K562 (cell line): ENCODE measurements around the gene BZW1. TPM values are rescaled to one million over a fixed set of nuclear protein-coding genes. Genes with fewer than 3 reads are reported as not detected.

Experiments used
- ATAC-seq: fragments of 200-7000 bp; cut with Tn5 transposase; 3 replicates; pipeline ENCODE4 v1.9.1; 2020; ENCODE audit warnings: moderate library complexity
- BruUV-seq: library from RNA; stranded (reverse); fragments of 400-500 nt; replicated peaks from 2 replicates; lab custom pipeline; 2021; lab: Mats Ljungman, UMichigan
- CTCF ChIA-PET: fragments of 300-600 bp; formaldehyde crosslinking; extraction: SDS; loops from one replicate; lab custom pipeline; 2021; ENCODE audit warnings: low intra/inter-chr PET ratio; lab: Yijun Ruan, JAX
- POLR2A ChIA-PET: fragments of 300-600, 350-650 bp; sonication (Branson Sonifier 250); formaldehyde crosslinking; extraction: SDS; loops from one replicate; lab custom pipeline; 2021; ENCODE audit warnings: antibody characterized with exemption, inconsistent platforms; lab: Yijun Ruan, JAX
- DNase-seq, 4 experiments: peaks; one replicate each; pipeline versions ENCODE4 v3.0.0 to v3.0.0-alpha.2; 2011 to 2018; ENCODE audit warnings: low spot score in 3 of 4, mixed read lengths in 3 of 4; ENCODE audit errors: extremely low read depth in 1 of 4
- FAIRE-seq: peaks from 2 replicates; lab custom pipeline; 2011; peaks lifted over from hg19 to GRCh38; lab: Jason Lieb, UNC
- H2AFZ ChIP-seq: 2 replicates; pipeline ENCODE4 v1.6.0; 2011; ENCODE audit warnings: low read depth, low read length, control low read depth, inconsistent platforms
- H3K27ac ChIP-seq: fragments of 200-600 bp; 3 replicates; pipeline ENCODE4 v1.8.0; 2011; ENCODE audit warnings: low read depth, mild to moderate bottlenecking, control low read depth, inconsistent platforms, low read length, moderate library complexity, mixed read lengths; ENCODE audit errors: extremely low read depth
- H3K27me3 ChIP-seq, 2 experiments: fragments of 300-600 bp in 1 of 2; 2 replicates in 1 of 2; 3 replicates in 1 of 2; pipeline versions ENCODE4 v1.6.0 to v1.8.0; 2011; ENCODE audit warnings: inconsistent platforms in 2 of 2, low read length in 2 of 2, mild to moderate bottlenecking in 1 of 2, mixed read lengths in 1 of 2, moderate library complexity in 1 of 2; ENCODE audit not compliant: control insufficient read depth in 2 of 2, insufficient read depth in 2 of 2
- H3K36me3 ChIP-seq: fragments of 300-600 bp; 3 replicates; pipeline ENCODE4 v1.8.0; 2011; ENCODE audit warnings: mild to moderate bottlenecking, low read length, inconsistent platforms; ENCODE audit not compliant: control insufficient read depth, insufficient read depth
- H3K4me1 ChIP-seq, 2 experiments: fragments of 200-600 bp in 1 of 2; replicated peaks in 1 of 2; 2 replicates in 1 of 2; 3 replicates in 1 of 2; pipeline versions ENCODE4 v1.5.1 to v1.8.0; 2011; ENCODE audit warnings: inconsistent platforms in 2 of 2, low read length in 2 of 2, mild to moderate bottlenecking in 1 of 2, mixed read lengths in 1 of 2, moderate library complexity in 1 of 2; ENCODE audit not compliant: control insufficient read depth in 2 of 2, insufficient read depth in 2 of 2
- H3K4me2 ChIP-seq: 2 replicates; pipeline ENCODE4 v1.6.1; 2011; ENCODE audit warnings: low read length, control low read depth, inconsistent platforms, mixed read lengths; ENCODE audit not compliant: insufficient read depth
- H3K4me3 ChIP-seq: fragments of 200-600 bp; sonication (generic), shearing (Covaris generic); 2 replicates; pipeline ENCODE4 v1.5.1; 2016; ENCODE audit warnings: control low read depth, inconsistent platforms
- H3K79me2 ChIP-seq: fragments of 200-600 bp; 3 replicates; pipeline ENCODE4 v1.8.0; 2011; ENCODE audit warnings: low read length, inconsistent platforms; ENCODE audit not compliant: control insufficient read depth, insufficient read depth
- H3K9ac ChIP-seq, 2 experiments: 2 replicates each; pipeline versions ENCODE4 v1.6.0 to v1.6.1; 2011; ENCODE audit warnings: low read depth in 2 of 2, low read length in 2 of 2, control low read depth in 1 of 2, inconsistent platforms in 1 of 2, mild to moderate bottlenecking in 1 of 2, mixed read lengths in 1 of 2; ENCODE audit not compliant: insufficient read depth in 1 of 2
- H3K9me1 ChIP-seq: one replicate; pipeline ENCODE4 v1.6.0; 2011; ENCODE audit warnings: inconsistent platforms, mild to moderate bottlenecking, low read length, moderate library complexity; ENCODE audit not compliant: control insufficient read depth, insufficient read depth
- H3K9me3 ChIP-seq: replicated peaks from 2 replicates; pipeline ENCODE4 v1.5.1; 2011; ENCODE audit warnings: low read depth, low read length, inconsistent platforms; ENCODE audit not compliant: control insufficient read depth, insufficient read depth
- H4K20me1 ChIP-seq: replicated peaks from 2 replicates; pipeline ENCODE4 v1.6.1; 2011; ENCODE audit warnings: low read length, inconsistent platforms, mixed read lengths; ENCODE audit not compliant: control insufficient read depth, insufficient read depth
- CEBPB ChIP-seq: fragments of 450-650 bp; IDR thresholded peaks from 2 replicates; pipeline ENCODE4 v1.6.1; 2016; ENCODE audit warnings: missing genetic modification characterization, missing compliant biosample characterization
- FOXJ3 ChIP-seq: sonication (generic); formaldehyde crosslinking; IDR thresholded peaks from 2 replicates; pipeline ENCODE4 v1.4.0; 2020; ENCODE audit warnings: mild to moderate bottlenecking, missing genetic modification reagents
- FOXM1 ChIP-seq, 2 experiments: fragments of 450-650 bp in 1 of 2; sonication (generic) in 1 of 2; formaldehyde crosslinking in 1 of 2; IDR thresholded peaks; 2 replicates each; pipeline versions ENCODE4 v1.6.1 to v1.9.0; 2017 to 2022; ENCODE audit warnings: low read depth in 2 of 2, mild to moderate bottlenecking in 2 of 2, missing genetic modification reagents in 1 of 2, moderate library complexity in 1 of 2
- HDAC1 ChIP-seq, 2 experiments: fragments of 450-650 bp; IDR thresholded peaks; 2 replicates each; pipeline ENCODE4 v1.6.1; 2016 to 2017; ENCODE audit warnings: inconsistent platforms in 1 of 2, mild to moderate bottlenecking in 1 of 2, moderate library complexity in 1 of 2
- JUND ChIP-seq, 2 experiments: IDR thresholded peaks; 2 replicates in 1 of 2; 3 replicates in 1 of 2; pipeline ENCODE4 v1.6.1; 2011; ENCODE audit warnings: borderline replicate concordance in 2 of 2, low read depth in 2 of 2, low read length in 2 of 2, improper control_type of control experiment in 1 of 2, missing biosample characterization in 1 of 2, missing genetic modification characterization in 1 of 2, missing genetic modification reagents in 1 of 2
- MBD1 ChIP-seq: fragments of 250-450 bp; sonication (Bioruptor Pico); IDR thresholded peaks from 2 replicates; pipeline ENCODE4 v1.8.0; 2022; ENCODE audit warnings: inconsistent platforms
- MTF1 ChIP-seq: fragments of 250-450 bp; sonication (Bioruptor Pico); IDR thresholded peaks from 2 replicates; pipeline ENCODE4 v1.9.0; 2021; ENCODE audit warnings: moderate library complexity, mild to moderate bottlenecking, inconsistent platforms, borderline replicate concordance
- MYNN ChIP-seq, 2 experiments: sonication (generic); formaldehyde crosslinking in 1 of 2; IDR thresholded peaks; 2 replicates each; pipeline versions ENCODE4 v1.5.0 to v1.6.1; 2016 to 2020; ENCODE audit warnings: antibody characterized with exemption in 1 of 2, missing genetic modification reagents in 1 of 2
- NFXL1 ChIP-seq: fragments of 450-650 bp; formaldehyde crosslinking; IDR thresholded peaks from 2 replicates; pipeline ENCODE4 v1.4.0; 2021; ENCODE audit warnings: mild to moderate bottlenecking
- PCBP1 ChIP-seq: fragments of 200-400 bp; formaldehyde crosslinking; IDR thresholded peaks from 2 replicates; pipeline ENCODE4 v1.6.1; 2018; ENCODE audit warnings: mild to moderate bottlenecking, low read depth, low read length; ENCODE audit not compliant: poor library complexity, severe bottlenecking
- PTTG1 ChIP-seq: fragments of 450-650 bp; IDR thresholded peaks from 2 replicates; pipeline ENCODE4 v1.6.1; 2016; ENCODE audit warnings: low read depth, mild to moderate bottlenecking, missing genetic modification characterization, missing compliant biosample characterization
- TAL1 ChIP-seq: fragments of 450-650 bp; IDR thresholded peaks from 2 replicates; pipeline ENCODE4 v1.6.1; 2016; ENCODE audit warnings: mild to moderate bottlenecking
- TCF7 ChIP-seq: sonication (generic); IDR thresholded peaks from 2 replicates; pipeline ENCODE4 v1.6.1; 2016; ENCODE audit warnings: antibody characterized with exemption, borderline replicate concordance
- ZFP91 ChIP-seq: sonication (generic); formaldehyde crosslinking; IDR thresholded peaks from 2 replicates; pipeline ENCODE4 v1.8.0; 2022; ENCODE audit warnings: mild to moderate bottlenecking, missing genetic modification reagents
- ZNF551 ChIP-seq: fragments of 250-450 bp; sonication (Bioruptor Pico); IDR thresholded peaks from 2 replicates; pipeline ENCODE4 v1.5.0; 2021; ENCODE audit warnings: mild to moderate bottlenecking, moderate library complexity
- WGBS: fragments of 100-300 bp; shearing (Covaris generic); methylation state at CpG from one replicate; pipeline ENCODE4 v1.1.6; 2016; ENCODE audit warnings: low coverage, mixed read lengths; ENCODE audit not compliant: insufficient coverage; ENCODE audit errors: missing lambda C conversion rate; 5-methylcytosine and 5-hydroxymethylcytosine counted together
- in situ Hi-C: fragments of 300-500 bp; cut with MboI; formaldehyde crosslinking; loops from 4 replicates; pipeline ENCODE4 v1.15.0; 2018; ENCODE audit warnings: inconsistent platforms, mixed read lengths
- intact Hi-C: fragments of 100-400 bp; cut with micrococcal nuclease; formaldehyde crosslinking; loops from 2 replicates; pipeline ENCODE4 v1.14.2; 2022
- polyA plus RNA-seq, 8 experiments: library from polyadenylated mRNA; depleted of rRNA in 4 of 8; stranded (reverse) in 5 of 8; unstranded in 3 of 8; fragments of >200 nt; fragmentation: Nextera tagmentation in 2 of 8; fragmentation: Illumina TruSeq in 1 of 8; extraction: Ambion mirVana in 2 of 8; extraction: Trizol in 1 of 8; gene quantifications; 2 replicates each; pipeline versions ENCODE4 v1.2.1 to v1.2.3, GENCODE V29; 2011 to 2014; ENCODE audit warnings: inconsistent platforms in 1 of 8, missing spikeins in 1 of 8
- total RNA-seq, 7 experiments: library from RNA; depleted of rRNA in 6 of 7; stranded (reverse); fragments of >200 nt in 6 of 7; fragmentation: Illumina TruSeq in 2 of 7; extraction: Trizol in 2 of 7; gene quantifications; 2 replicates each; pipeline versions ENCODE4 v1.2.1 to v1.2.3, GENCODE V29; 2011 to 2021; ENCODE audit warnings: low replicate concordance in 1 of 7
- TF ChIP-seq, protein P1 (sequence below): sonication (generic); formaldehyde crosslinking; IDR thresholded peaks from 2 replicates; pipeline ENCODE4 v1.8.1; 2023; ENCODE audit warnings: mild to moderate bottlenecking, missing genetic modification reagents

Gene BZW1
- total and polyA plus RNA-seq, 9 of the 15 experiments (the other 6 are each of a cell fraction or from before 2014, with no cell fraction given), result 110 to 244 (median 198) TPM

DNA sequence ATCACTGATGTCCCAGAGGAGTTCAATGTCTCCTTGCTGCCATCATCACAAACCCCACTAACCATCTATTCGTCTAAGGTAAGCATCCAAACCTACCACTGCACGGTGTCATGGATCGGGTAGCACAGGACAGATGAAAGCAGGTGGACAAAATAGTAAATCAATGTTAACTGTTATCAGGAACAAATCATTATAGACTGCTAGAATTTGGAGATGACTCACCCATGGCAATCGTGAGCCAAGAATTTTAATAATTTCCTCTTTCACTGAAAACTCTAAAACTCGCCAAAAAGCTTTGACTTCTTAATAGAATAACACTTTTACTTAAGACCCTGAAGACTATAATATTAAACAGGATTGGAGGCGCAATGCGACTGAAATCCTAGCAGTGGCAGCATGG lies 33.7 kb upstream of the BZW1 start:
- H3K79me2 ChIP-seq, result no peaks in the 10 kb centered on the region
- DNase-seq, result no peak
- no peaks in the 10 kb centered on the region for H4K20me1 ChIP-seq
- in situ Hi-C loops (no loop called here), intact Hi-C loops (no loop called here)
- H3K4me1 ChIP-seq, result no peaks in the 10 kb centered on the region; a peak in 1 of 5 replicates
- H3K9me3 ChIP-seq, result no peaks in the 10 kb centered on the region; the same call in 1 of the 2 replicates
- no peaks in the 10 kb centered on the region for H3K9me1 ChIP-seq
- POLR2A ChIA-PET, result interaction anchor here (1.1 kb wide), 1 partner anchor 769 kb away, joined by 3 read pairs; no protein-coding TSS in a partner anchor
- no peaks in the 10 kb centered on the region for H3K36me3 ChIP-seq
- no peak overlapping the region for H3K27ac ChIP-seq
- no peak overlapping the region for H2AFZ ChIP-seq
- no peaks in the 10 kb centered on the region for H3K27me3 ChIP-seq
- CTCF ChIA-PET, result no interaction called here
- WGBS, result 2% methylated on average over 7 of the region's 7 CpGs
- no peak for ATAC-seq
- TF ChIP-seq, protein P1, sequence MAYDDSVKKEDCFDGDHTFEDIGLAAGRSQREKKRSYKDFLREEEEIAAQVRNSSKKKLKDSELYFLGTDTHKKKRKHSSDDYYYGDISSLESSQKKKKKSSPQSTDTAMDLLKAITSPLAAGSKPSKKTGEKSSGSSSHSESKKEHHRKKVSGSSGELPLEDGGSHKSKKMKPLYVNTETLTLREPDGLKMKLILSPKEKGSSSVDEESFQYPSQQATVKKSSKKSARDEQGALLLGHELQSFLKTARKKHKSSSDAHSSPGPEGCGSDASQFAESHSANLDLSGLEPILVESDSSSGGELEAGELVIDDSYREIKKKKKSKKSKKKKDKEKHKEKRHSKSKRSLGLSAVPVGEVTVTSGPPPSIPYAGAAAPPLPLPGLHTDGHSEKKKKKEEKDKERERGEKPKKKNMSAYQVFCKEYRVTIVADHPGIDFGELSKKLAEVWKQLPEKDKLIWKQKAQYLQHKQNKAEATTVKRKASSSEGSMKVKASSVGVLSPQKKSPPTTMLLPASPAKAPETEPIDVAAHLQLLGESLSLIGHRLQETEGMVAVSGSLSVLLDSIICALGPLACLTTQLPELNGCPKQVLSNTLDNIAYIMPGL (CRISPR knock-in tag), result no peak
- no peak for TF ChIP-seq MYNN (IDR thresholded peaks at IDR 0.05)
- TF ChIP-seq MYNN (CRISPR knock-in tag; IDR thresholded peaks at IDR 0.05), result no peak
- TF ChIP-seq CEBPB (tag), result no peak
- TF ChIP-seq ZNF551, result no peak
- TF ChIP-seq NFXL1 (CRISPR knock-in tag), result no peak
- no peak for TF ChIP-seq JUND (IDR thresholded peaks at IDR 0.05; ENCODE audit: borderline replicate concordance, low read depth, low read length)
- TF ChIP-seq JUND (tag; IDR thresholded peaks at IDR 0.05; ENCODE audit: borderline replicate concordance, low read depth, low read length), result no peak
- no peak for TF ChIP-seq TAL1
- no peak for TF ChIP-seq HDAC1 (IDR thresholded peaks at IDR 0.05)
- no peak for TF ChIP-seq TCF7
- no peak for TF ChIP-seq MBD1 (CRISPR knock-in tag)
- no peak for TF ChIP-seq FOXJ3 (CRISPR knock-in tag)
- TF ChIP-seq ZFP91 (CRISPR knock-in tag), result no peak
- no peak for TF ChIP-seq FOXM1 (IDR thresholded peaks at IDR 0.05; ENCODE audit: low read depth)
- no peak for TF ChIP-seq FOXM1 (CRISPR knock-in tag; IDR thresholded peaks at IDR 0.05; ENCODE audit: low read depth)
- no peak for TF ChIP-seq PTTG1 (tag)
- no peak for TF ChIP-seq MTF1
- no peak for TF ChIP-seq PCBP1
- TF ChIP-seq, all 486 proteins: peak for 0
- Histone ChIP-seq H3K4me3 (no peak overlapping the region), H3K4me2 (no peak overlapping the region), H3K9ac (no peak overlapping the region)
- no TSS peak for BruUV-seq
- FAIRE-seq, result no peak
